Skeletal muscle satellite cell (primary cell): ENCODE data around the gene TPD52L1.
"Not testable (repeated sequence)": the region's sequence is repeated elsewhere in the genome, so short reads cannot be mapped to it uniquely, and the experiment has no call there.

ENCODE experiments used
- H3K27me3 ChIP-seq: 2 replicates; pipeline ENCODE4 v1.7.0; 2013; ENCODE audit warnings: low read length; ENCODE audit not compliant: control insufficient read depth, insufficient read depth
- H3K36me3 ChIP-seq: 2 replicates; pipeline ENCODE4 v1.7.0; 2013; ENCODE audit warnings: mild to moderate bottlenecking, control low read depth, low read length; ENCODE audit not compliant: insufficient read depth
- H3K4me1 ChIP-seq: 2 replicates; pipeline ENCODE4 v1.7.0; 2013; ENCODE audit warnings: low read length; ENCODE audit not compliant: control insufficient read depth, insufficient read depth
- H3K4me2 ChIP-seq: 2 replicates; pipeline ENCODE4 v1.7.0; 2013; ENCODE audit warnings: mild to moderate bottlenecking, low read length
- H3K4me3 ChIP-seq: 2 replicates; pipeline ENCODE4 v1.7.0; 2013; ENCODE audit warnings: low read length
- H3K9ac ChIP-seq: 2 replicates; pipeline ENCODE4 v1.7.0; 2013; ENCODE audit warnings: mild to moderate bottlenecking, low read depth, low read length, moderate library complexity
- H3K9me3 ChIP-seq: replicated peaks from 2 replicates; pipeline ENCODE4 v1.7.0; 2013; ENCODE audit warnings: mild to moderate bottlenecking, control low read depth, low read length

Gene TPD52L1

GRCh38 chr6:125282470-125282869 lies 128.9 kb downstream of the TPD52L1 start:
- H3K27me3 ChIP-seq, H3K9ac ChIP-seq, H3K4me1 ChIP-seq, H3K4me3 ChIP-seq, H3K9me3 ChIP-seq, H3K4me2 ChIP-seq: not testable (repeated sequence)
- H3K36me3 ChIP-seq = peaks cover 34% of the 10 kb centered on the region

GRCh38 chr6:125285353-125285752 lies 131.8 kb downstream of the TPD52L1 start:
- Histone ChIP-seq H3K9me3 (no peaks in the 10 kb centered on the region), H3K36me3 (peaks cover 46% of the 10 kb centered on the region), H3K27me3 (no peaks in the 10 kb centered on the region), H3K4me3 (no peak overlapping the region), H3K4me1 (no peaks in the 10 kb centered on the region), H3K4me2 (no peak overlapping the region), H3K9ac (no peak overlapping the region)

- Histone ChIP-seq H3K9ac (no peak overlapping the region), H3K4me3 (no peak overlapping the region), H3K4me1 (no peaks in the 10 kb centered on the region), H3K27me3 (no peaks in the 10 kb centered on the region), H3K4me2 (no peak overlapping the region), H3K36me3 (peaks cover 44% of the 10 kb centered on the region), H3K9me3 (no peaks in the 10 kb centered on the region)
Measured at GRCh38 chr6:125285936-125286335, 132.4 kb downstream of the TPD52L1 start.

GRCh38 chr6:125287718-125288117 lies 134.1 kb downstream of the TPD52L1 start:
- Histone ChIP-seq H3K27me3 (no peaks in the 10 kb centered on the region), H3K4me1 (no peaks in the 10 kb centered on the region), H3K9me3 (no peaks in the 10 kb centered on the region), H3K36me3 (peaks cover 58% of the 10 kb centered on the region), H3K4me2 (no peak overlapping the region), H3K4me3 (no peak overlapping the region), H3K9ac (no peak overlapping the region)

GRCh38 chr6:125293587-125293986 lies 140.0 kb downstream of the TPD52L1 start:
- no peaks in the 10 kb centered on the region for H3K27me3 ChIP-seq
- no peak overlapping the region for H3K4me2 ChIP-seq
- H3K4me3 ChIP-seq = no peak overlapping the region
- H3K36me3 ChIP-seq = peaks cover 73% of the 10 kb centered on the region
- no peaks in the 10 kb centered on the region for H3K9me3 ChIP-seq
- H3K9ac ChIP-seq = no peak overlapping the region
- peaks cover 8% of the 10 kb centered on the region for H3K4me1 ChIP-seq

- Histone ChIP-seq H3K36me3 (peaks cover 77% of the 10 kb centered on the region), H3K9me3 (no peaks in the 10 kb centered on the region), H3K27me3 (no peaks in the 10 kb centered on the region), H3K4me1 (peaks cover 8% of the 10 kb centered on the region), H3K4me2 (no peak overlapping the region), H3K9ac (no peak overlapping the region), H3K4me3 (no peak overlapping the region)
Measured at GRCh38 chr6:125294036-125294435, 140.5 kb downstream of the TPD52L1 start.

GRCh38 chr6:125294925-125295324 lies 141.4 kb downstream of the TPD52L1 start:
- H3K4me2 ChIP-seq = no peak overlapping the region
- H3K27me3 ChIP-seq = no peaks in the 10 kb centered on the region
- peaks cover 80% of the 10 kb centered on the region for H3K36me3 ChIP-seq
- H3K9ac ChIP-seq = no peak overlapping the region
- no peak overlapping the region for H3K4me3 ChIP-seq
- H3K4me1 ChIP-seq = peaks cover 13% of the 10 kb centered on the region
- H3K9me3 ChIP-seq = no peaks in the 10 kb centered on the region

- Histone ChIP-seq H3K9me3 (no peaks in the 10 kb centered on the region), H3K36me3 (peaks cover 72% of the 10 kb centered on the region), H3K4me3 (no peak overlapping the region), H3K4me2 (no peak overlapping the region), H3K9ac (no peak overlapping the region), H3K4me1 (peaks cover 23% of the 10 kb centered on the region), H3K27me3 (no peaks in the 10 kb centered on the region)
Measured at GRCh38 chr6:125296471-125296870, 142.9 kb downstream of the TPD52L1 start.

- Histone ChIP-seq H3K36me3 (peaks cover 50% of the 10 kb centered on the region), H3K27me3 (peaks cover 3% of the 10 kb centered on the region), H3K9ac (no peak overlapping the region), H3K4me2 (peak overlapping the region; percentile 1), H3K9me3 (no peaks in the 10 kb centered on the region), H3K4me3 (no peak overlapping the region), H3K4me1 (peaks cover 23% of the 10 kb centered on the region)
Measured at GRCh38 chr6:125299257-125299656, 145.7 kb downstream of the TPD52L1 start.

- Histone ChIP-seq H3K4me2 (peak overlapping the region; percentile 96), H3K4me1 (peaks cover 15% of the 10 kb centered on the region), H3K9me3 (no peaks in the 10 kb centered on the region), H3K9ac (peak overlapping the region; percentile 95), H3K27me3 (peaks cover 16% of the 10 kb centered on the region), H3K36me3 (peaks cover 39% of the 10 kb centered on the region), H3K4me3 (peak overlapping the region; percentile 97)
Measured at GRCh38 chr6:125300992-125301434, 147.4 kb downstream of the TPD52L1 start.

GRCh38 chr6:125301435-125302391 lies 148.1 kb downstream of the TPD52L1 start, which contains the start of gene HDDC2:
Gene HDDC2, minus strand, starts transcription at chr6:125301967. Its CDS starts 35 bp downstream, at chr6:125301932.
- H3K36me3 ChIP-seq = peaks cover 32% of the 10 kb centered on the region
- H3K4me3 ChIP-seq = peak within 1 kb of the TSS; percentile 97
- peaks cover 23% of the 10 kb centered on the region for H3K27me3 ChIP-seq
- peak within 1 kb of the TSS; percentile 96 for H3K4me2 ChIP-seq
- H3K9ac ChIP-seq = peak within 1 kb of the TSS; percentile 95
- no peaks in the 10 kb centered on the region for H3K9me3 ChIP-seq
- peaks cover 15% of the 10 kb centered on the region for H3K4me1 ChIP-seq
